Left hindlimb (tissue), 1 donor: Measurements from ENCODE around the gene WDR18.
A peak's percentile ranks its signal among the peaks of the same experiment; 100 is the strongest.

Experiments used
- DNase-seq: peaks from one replicate; pipeline ENCODE4 v3.0.0-alpha.2; 2018

The WDR18 gene

GRCh38 chr19:993361-993830, 9.3 kb downstream of the WDR18 start:
- peak; percentile 30 for DNase-seq

GRCh38 chr19:993831-994393, 9.8 kb downstream of the WDR18 start:
- DNase-seq: peak; percentile 27

- DNase-seq: no peak
These were observed 10.4 kb downstream of the WDR18 start for GRCh38 chr19:994516-994915.

GRCh38 chr19:995051-995827, 11.1 kb downstream of the WDR18 start:
- DNase-seq: no peak

GRCh38 chr19:996051-996838, 12.1 kb downstream of the WDR18 start:
- DNase-seq: no peak

- DNase-seq: no peak
These were observed 13.9 kb downstream of the WDR18 start for GRCh38 chr19:998064-998463.

GRCh38 chr19:999379-999719, 15.2 kb downstream of the WDR18 start:
- DNase-seq: no peak

- DNase-seq: peak; percentile 59
These were observed 15.9 kb downstream of the WDR18 start, which contains the start of gene GRIN3B for GRCh38 chr19:1000095-1000494. GRIN3B (plus strand) TSS chr19:1000419; CDS start chr19:1000438, 19 bp downstream.

- peak; percentile 34 for DNase-seq
These were observed 16.7 kb downstream of the WDR18 start for GRCh38 chr19:1000591-1001537.

- peak; percentile 59 for DNase-seq
These were observed 17.5 kb downstream of the WDR18 start for GRCh38 chr19:1001538-1002166.

- DNase-seq: no peak
These were observed 18.5 kb downstream of the WDR18 start for GRCh38 chr19:1002600-1002999.

GRCh38 chr19:1003283-1003682, 19.1 kb downstream of the WDR18 start:
- DNase-seq: no peak

GRCh38 chr19:1004204-1004802, 20.2 kb downstream of the WDR18 start:
- no peak for DNase-seq

- DNase-seq: no peak
These were observed 20.9 kb downstream of the WDR18 start for GRCh38 chr19:1004803-1005664.

- DNase-seq: no peak
These were observed 22.7 kb downstream of the WDR18 start for GRCh38 chr19:1006711-1007398.

GRCh38 chr19:1007399-1008251, 23.5 kb downstream of the WDR18 start:
- DNase-seq: no peak

GRCh38 chr19:1008268-1009040, 24.3 kb downstream of the WDR18 start:
- DNase-seq: no peak
